ENCODE results near the gene EPS8L1.

DNA sequence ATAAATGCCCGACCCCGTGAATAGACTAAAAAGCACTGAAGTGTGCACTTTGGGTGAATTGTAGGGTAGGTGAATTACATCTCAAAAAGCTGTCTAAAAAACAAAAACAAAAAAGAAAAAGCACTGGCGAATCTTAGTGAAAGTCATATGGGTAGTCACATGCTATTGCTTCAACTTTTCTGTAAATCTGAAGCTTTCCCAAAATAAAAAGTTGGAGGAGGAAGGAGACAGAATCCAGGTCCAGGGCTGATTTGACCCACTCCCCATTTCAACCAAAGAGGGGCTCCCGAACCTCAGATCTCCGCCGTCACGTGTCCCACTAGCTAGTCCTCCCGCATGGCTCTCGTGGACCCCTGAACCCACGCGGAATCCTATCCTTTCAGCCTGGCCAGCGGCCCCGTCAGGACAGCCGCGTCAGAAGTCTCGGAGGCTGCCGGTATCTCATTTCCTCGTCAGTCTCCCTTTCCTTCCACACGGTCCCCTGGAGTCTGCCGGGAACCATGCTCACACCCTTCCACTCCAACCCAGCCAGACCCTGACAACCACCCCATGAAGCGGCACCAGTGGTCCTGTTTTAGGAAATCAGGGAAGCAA is 35.7 kb downstream of the EPS8L1 start:
- TF ChIP-seq POLR2AphosphoS5 (IDR thresholded peaks at IDR 0.05; ENCODE audit: low read depth, low read length) (no peak), GABPA (IDR thresholded peaks at IDR 0.05; ENCODE audit: low read depth) (no peak), TEAD4 (IDR thresholded peaks at IDR 0.05; ENCODE audit: borderline replicate concordance, insufficient read depth) (no peak), SMC3 (IDR thresholded peaks at IDR 0.05; ENCODE audit: low read depth, low read length) (no peak), RAD21 (IDR thresholded peaks at IDR 0.05; ENCODE audit: low read length) (no peak)
- TF ChIP-seq, protein P1, sequence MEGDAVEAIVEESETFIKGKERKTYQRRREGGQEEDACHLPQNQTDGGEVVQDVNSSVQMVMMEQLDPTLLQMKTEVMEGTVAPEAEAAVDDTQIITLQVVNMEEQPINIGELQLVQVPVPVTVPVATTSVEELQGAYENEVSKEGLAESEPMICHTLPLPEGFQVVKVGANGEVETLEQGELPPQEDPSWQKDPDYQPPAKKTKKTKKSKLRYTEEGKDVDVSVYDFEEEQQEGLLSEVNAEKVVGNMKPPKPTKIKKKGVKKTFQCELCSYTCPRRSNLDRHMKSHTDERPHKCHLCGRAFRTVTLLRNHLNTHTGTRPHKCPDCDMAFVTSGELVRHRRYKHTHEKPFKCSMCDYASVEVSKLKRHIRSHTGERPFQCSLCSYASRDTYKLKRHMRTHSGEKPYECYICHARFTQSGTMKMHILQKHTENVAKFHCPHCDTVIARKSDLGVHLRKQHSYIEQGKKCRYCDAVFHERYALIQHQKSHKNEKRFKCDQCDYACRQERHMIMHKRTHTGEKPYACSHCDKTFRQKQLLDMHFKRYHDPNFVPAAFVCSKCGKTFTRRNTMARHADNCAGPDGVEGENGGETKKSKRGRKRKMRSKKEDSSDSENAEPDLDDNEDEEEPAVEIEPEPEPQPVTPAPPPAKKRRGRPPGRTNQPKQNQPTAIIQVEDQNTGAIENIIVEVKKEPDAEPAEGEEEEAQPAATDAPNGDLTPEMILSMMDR (IDR thresholded peaks at IDR 0.05), result no peak
- TF ChIP-seq, protein P2, sequence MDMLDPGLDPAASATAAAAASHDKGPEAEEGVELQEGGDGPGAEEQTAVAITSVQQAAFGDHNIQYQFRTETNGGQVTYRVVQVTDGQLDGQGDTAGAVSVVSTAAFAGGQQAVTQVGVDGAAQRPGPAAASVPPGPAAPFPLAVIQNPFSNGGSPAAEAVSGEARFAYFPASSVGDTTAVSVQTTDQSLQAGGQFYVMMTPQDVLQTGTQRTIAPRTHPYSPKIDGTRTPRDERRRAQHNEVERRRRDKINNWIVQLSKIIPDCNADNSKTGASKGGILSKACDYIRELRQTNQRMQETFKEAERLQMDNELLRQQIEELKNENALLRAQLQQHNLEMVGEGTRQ (IDR thresholded peaks at IDR 0.05; ENCODE audit: borderline replicate concordance, low read depth, low read length), result no peak
- TF ChIP-seq, protein P3, sequence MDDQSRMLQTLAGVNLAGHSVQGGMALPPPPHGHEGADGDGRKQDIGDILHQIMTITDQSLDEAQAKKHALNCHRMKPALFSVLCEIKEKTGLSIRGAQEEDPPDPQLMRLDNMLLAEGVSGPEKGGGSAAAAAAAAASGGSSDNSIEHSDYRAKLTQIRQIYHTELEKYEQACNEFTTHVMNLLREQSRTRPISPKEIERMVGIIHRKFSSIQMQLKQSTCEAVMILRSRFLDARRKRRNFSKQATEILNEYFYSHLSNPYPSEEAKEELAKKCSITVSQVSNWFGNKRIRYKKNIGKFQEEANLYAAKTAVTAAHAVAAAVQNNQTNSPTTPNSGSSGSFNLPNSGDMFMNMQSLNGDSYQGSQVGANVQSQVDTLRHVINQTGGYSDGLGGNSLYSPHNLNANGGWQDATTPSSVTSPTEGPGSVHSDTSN (IDR thresholded peaks at IDR 0.05), result no peak
